ENCODE data around the gene RNPC3.

RNPC3 gene

DNA sequence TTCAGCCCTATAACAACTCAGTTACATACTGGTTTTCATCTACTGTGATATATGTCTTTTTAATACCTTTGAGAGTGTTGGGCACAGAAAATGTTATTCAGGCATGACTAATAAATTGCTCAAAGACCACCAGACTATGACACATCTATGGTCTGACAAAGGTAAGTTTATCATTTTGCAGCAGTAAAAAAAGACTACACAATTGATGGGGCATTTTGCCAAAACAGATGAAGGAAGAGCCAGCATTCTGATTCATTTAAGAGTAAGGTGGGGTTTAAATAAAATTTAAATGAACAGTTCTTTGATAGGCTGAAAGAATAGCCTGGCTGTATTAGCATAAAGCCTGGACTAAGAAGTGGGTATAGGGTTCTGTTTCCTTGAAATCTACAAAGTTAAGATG is 8.8 kb upstream of the RNPC3 start:
- H3K4me3 ChIP-seq (ENCODE audit: low read depth in 1 of 2, low read length in 2 of 2): no peak overlapping the region
- H3K27me3 ChIP-seq (ENCODE audit: control insufficient read depth in 1 of 2, insufficient read depth in 2 of 2, low read length in 2 of 2): no peaks in the 10 kb centered on the region
- H3K9ac ChIP-seq (ENCODE audit: low read depth in 1 of 2, low read length in 2 of 2): no peak overlapping the region
- no peaks in the 10 kb centered on the region for H3K36me3 ChIP-seq (ENCODE audit: control insufficient read depth in 1 of 2, insufficient read depth in 2 of 2, low read length in 2 of 2)
- H3K4me1 ChIP-seq (ENCODE audit: control insufficient read depth in 1 of 2, insufficient read depth in 2 of 2, low read length in 2 of 2): no peaks in the 10 kb centered on the region
- H3K9me3 ChIP-seq (ENCODE audit: control insufficient read depth in 1 of 2, low read length in 2 of 2): no peaks in the 10 kb centered on the region
- H3K27ac ChIP-seq (ENCODE audit: low read depth, low read length): no peak overlapping the region

DNA sequence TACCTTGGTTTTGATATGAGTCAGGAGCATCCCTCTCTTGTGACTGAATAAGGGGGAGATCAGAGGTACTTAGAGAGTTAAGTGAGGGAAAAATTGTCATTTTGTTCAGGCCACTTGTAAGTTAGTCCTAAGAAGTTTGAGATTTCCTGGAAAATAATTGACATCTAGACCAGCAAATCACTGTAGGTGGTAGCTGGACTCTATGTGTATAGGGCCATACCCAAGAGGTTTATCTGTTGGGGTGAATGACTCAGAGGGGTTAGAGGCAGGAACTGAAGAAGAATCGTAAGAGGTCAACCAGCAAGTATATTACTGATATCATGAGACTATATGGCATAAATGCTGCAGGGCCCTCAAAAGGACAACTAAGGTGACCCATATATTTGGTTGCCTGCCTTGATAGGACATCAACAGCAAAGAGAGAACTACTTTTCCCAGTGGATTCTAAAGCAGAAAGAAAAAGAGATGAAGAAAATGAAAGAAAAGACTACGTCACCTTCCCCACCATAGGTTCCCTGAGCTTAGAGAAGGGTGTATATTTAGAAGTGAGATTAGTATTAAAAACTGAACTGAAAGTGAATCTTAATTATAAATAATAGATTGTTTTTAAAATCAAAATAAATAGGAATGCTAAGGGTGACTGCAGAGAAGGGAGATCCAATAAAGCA is 8.0 kb upstream of the RNPC3 start:
- H3K4me3 ChIP-seq (ENCODE audit: low read depth in 1 of 2, low read length in 2 of 2): no peak overlapping the region
- no peaks in the 10 kb centered on the region for H3K9me3 ChIP-seq (ENCODE audit: control insufficient read depth in 1 of 2, low read length in 2 of 2)
- no peaks in the 10 kb centered on the region for H3K36me3 ChIP-seq (ENCODE audit: control insufficient read depth in 1 of 2, insufficient read depth in 2 of 2, low read length in 2 of 2)
- H3K4me1 ChIP-seq (ENCODE audit: control insufficient read depth in 1 of 2, insufficient read depth in 2 of 2, low read length in 2 of 2): no peaks in the 10 kb centered on the region
- H3K27me3 ChIP-seq (ENCODE audit: control insufficient read depth in 1 of 2, insufficient read depth in 2 of 2, low read length in 2 of 2): no peaks in the 10 kb centered on the region
- no peak overlapping the region for H3K9ac ChIP-seq (ENCODE audit: low read depth in 1 of 2, low read length in 2 of 2)
- no peak overlapping the region for H3K27ac ChIP-seq (ENCODE audit: low read depth, low read length)

DNA sequence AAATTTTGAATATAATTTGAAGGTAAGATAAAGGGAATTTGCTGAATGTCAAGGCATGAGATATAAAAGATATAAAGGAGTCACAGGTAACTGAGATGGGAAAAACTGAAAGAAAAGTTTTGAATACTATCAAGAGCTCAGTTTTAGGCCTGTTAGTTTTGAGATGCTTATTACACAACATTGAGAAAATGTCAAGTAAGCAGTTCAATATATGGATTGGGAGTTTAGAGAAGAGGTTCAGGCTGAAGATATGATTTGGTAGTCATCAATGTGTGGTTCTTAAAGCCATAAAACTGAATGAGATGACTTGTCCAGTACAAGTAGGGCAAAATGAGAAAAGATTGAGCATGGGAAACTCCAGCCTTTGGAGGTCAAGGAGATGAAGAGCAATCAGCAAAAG is 4.7 kb upstream of the RNPC3 start:
- H3K9me3 ChIP-seq (ENCODE audit: control insufficient read depth in 1 of 2, low read length in 2 of 2): no peaks in the 10 kb centered on the region
- no peaks in the 10 kb centered on the region for H3K36me3 ChIP-seq (ENCODE audit: control insufficient read depth in 1 of 2, insufficient read depth in 2 of 2, low read length in 2 of 2)
- H3K9ac ChIP-seq (ENCODE audit: low read depth in 1 of 2, low read length in 2 of 2): no peak overlapping the region
- H3K4me3 ChIP-seq (ENCODE audit: low read depth in 1 of 2, low read length in 2 of 2): no peak overlapping the region
- no peak overlapping the region for H3K27ac ChIP-seq (ENCODE audit: low read depth, low read length)
- H3K4me1 ChIP-seq (ENCODE audit: control insufficient read depth in 1 of 2, insufficient read depth in 2 of 2, low read length in 2 of 2): peaks cover 7 to 9% of the 10 kb centered on the region in 2 donors
- no peaks in the 10 kb centered on the region for H3K27me3 ChIP-seq (ENCODE audit: control insufficient read depth in 1 of 2, insufficient read depth in 2 of 2, low read length in 2 of 2)

DNA sequence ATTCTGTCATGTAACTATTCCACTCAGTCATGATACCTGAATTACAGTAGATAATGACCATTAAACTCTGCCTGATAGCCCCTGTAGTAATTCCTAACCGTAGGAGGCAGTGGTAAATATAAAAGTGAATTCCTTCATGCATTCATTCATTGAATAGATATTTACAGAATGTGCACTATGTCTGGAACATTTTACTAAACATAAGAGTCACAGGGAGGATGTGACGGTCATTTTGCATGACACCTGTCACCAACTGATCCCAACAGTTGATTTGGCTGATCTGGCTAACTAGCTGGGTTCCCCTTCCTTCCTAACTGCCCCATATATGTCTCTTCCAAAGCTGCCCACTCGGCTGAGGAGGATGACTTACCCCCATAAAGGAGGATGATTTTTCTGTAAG is 2.2 kb upstream of the RNPC3 start:
- H3K27ac ChIP-seq (ENCODE audit: low read depth, low read length): no peak overlapping the region
- no peaks in the 10 kb centered on the region for H3K9me3 ChIP-seq (ENCODE audit: control insufficient read depth in 1 of 2, low read length in 2 of 2)
- no peak overlapping the region for H3K9ac ChIP-seq (ENCODE audit: low read depth in 1 of 2, low read length in 2 of 2)
- peaks cover 22 to 25% of the 10 kb centered on the region in 2 donors for H3K4me1 ChIP-seq (ENCODE audit: control insufficient read depth in 1 of 2, insufficient read depth in 2 of 2, low read length in 2 of 2)
- H3K27me3 ChIP-seq (ENCODE audit: control insufficient read depth in 1 of 2, insufficient read depth in 2 of 2, low read length in 2 of 2): no peaks in the 10 kb centered on the region
- no peak overlapping the region for H3K4me3 ChIP-seq (ENCODE audit: low read depth in 1 of 2, low read length in 2 of 2)
- no peaks in the 10 kb centered on the region for H3K36me3 ChIP-seq (ENCODE audit: control insufficient read depth in 1 of 2, insufficient read depth in 2 of 2, low read length in 2 of 2)

DNA sequence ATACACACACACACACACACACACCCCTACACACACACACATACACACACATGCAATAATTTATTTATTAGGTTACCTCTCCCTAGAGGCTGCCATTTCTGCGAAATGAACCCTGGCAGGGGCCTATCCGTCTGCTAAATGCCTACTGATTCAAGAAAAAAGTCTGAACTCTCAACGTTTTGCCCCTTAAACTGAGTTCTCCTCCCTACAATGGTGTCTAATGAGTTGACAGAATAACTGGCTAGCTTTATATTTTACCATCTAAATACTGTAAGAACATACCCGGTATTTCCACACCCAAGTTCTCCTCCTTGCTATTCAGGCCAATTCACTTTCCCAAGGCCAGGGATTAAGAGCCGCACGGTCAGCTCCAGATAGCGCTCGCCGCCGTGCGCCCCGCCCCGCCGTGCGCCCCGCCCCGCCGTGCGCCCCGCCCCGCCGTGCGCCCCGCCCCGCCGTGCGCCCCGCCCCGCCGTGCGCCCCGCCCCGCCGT is 339 bp upstream of the RNPC3 start:
- Histone ChIP-seq H3K36me3 (ENCODE audit: control insufficient read depth in 1 of 2, insufficient read depth in 2 of 2, low read length in 2 of 2) (peaks cover 4 to 6% of the 10 kb centered on the region in 2 donors), H3K27ac (ENCODE audit: low read depth, low read length) (no peak overlapping the region), H3K9ac (ENCODE audit: low read depth in 1 of 2, low read length in 2 of 2) (peak overlapping the region; percentile 44), H3K9me3 (ENCODE audit: control insufficient read depth in 1 of 2, low read length in 2 of 2) (no peaks in the 10 kb centered on the region), H3K4me1 (ENCODE audit: control insufficient read depth in 1 of 2, insufficient read depth in 2 of 2, low read length in 2 of 2) (peaks cover 22 to 35% of the 10 kb centered on the region in 2 donors), H3K4me3 (ENCODE audit: low read depth in 1 of 2, low read length in 2 of 2) (peak overlapping the region; percentile 61 to 62), H3K27me3 (ENCODE audit: control insufficient read depth in 1 of 2, insufficient read depth in 2 of 2, low read length in 2 of 2) (no peaks in the 10 kb centered on the region)

DNA sequence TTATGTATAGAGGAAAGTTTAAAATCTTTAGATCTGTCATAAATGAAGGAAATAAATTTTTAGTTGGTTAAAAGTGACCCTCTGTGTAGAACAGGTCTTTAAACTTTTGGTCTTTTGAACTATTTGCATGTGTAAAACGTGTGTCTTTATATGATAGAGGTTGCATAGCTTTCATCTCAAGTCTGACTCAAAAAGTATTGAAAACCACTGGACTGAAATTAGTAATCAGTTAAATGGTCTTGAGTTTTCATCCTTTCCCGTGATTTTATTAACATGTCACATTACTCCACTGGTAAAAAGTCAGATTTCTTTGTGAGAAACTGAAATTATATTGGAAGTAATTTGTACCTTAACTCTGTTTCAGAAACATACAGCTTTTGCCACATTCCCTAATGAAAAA is 1.8 kb downstream of the RNPC3 start:
- H3K4me3 ChIP-seq (ENCODE audit: low read depth in 1 of 2, low read length in 2 of 2): peak overlapping the region; percentile 87 to 95
- no peaks in the 10 kb centered on the region for H3K9me3 ChIP-seq (ENCODE audit: control insufficient read depth in 1 of 2, low read length in 2 of 2)
- H3K27ac ChIP-seq (ENCODE audit: low read depth, low read length): no peak overlapping the region
- H3K27me3 ChIP-seq (ENCODE audit: control insufficient read depth in 1 of 2, insufficient read depth in 2 of 2, low read length in 2 of 2): no peaks in the 10 kb centered on the region
- H3K4me1 ChIP-seq (ENCODE audit: control insufficient read depth in 1 of 2, insufficient read depth in 2 of 2, low read length in 2 of 2): peaks cover 22 to 35% of the 10 kb centered on the region in 2 donors
- H3K36me3 ChIP-seq (ENCODE audit: control insufficient read depth in 1 of 2, insufficient read depth in 2 of 2, low read length in 2 of 2): peaks cover 8 to 19% of the 10 kb centered on the region in 2 donors
- no peak overlapping the region for H3K9ac ChIP-seq (ENCODE audit: low read depth in 1 of 2, low read length in 2 of 2)

DNA sequence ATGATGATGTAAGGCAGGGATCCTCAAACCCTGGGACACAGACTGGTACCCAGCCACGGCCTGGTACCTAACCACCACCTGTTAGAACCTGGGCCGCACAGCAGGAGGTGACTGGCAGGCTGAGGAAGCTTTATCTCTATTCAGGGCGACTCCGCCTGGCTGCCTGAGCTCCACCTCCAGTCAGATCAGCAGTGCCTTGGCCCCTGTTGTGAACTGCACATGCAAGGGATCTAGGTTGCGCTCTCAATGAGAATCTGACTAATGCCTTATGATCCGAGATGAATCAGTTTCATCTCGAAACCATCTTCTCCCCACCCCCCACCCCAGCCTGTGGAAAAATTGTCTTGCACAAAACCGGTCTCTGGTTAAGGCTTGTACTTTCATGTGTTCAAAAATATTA is 4.2 kb downstream of the RNPC3 start:
- Histone ChIP-seq H3K9ac (ENCODE audit: low read depth in 1 of 2, low read length in 2 of 2) (no peak overlapping the region), H3K9me3 (ENCODE audit: control insufficient read depth in 1 of 2, low read length in 2 of 2) (no peaks in the 10 kb centered on the region), H3K4me3 (ENCODE audit: low read depth in 1 of 2, low read length in 2 of 2) (no peak overlapping the region), H3K36me3 (ENCODE audit: control insufficient read depth in 1 of 2, insufficient read depth in 2 of 2, low read length in 2 of 2) (peaks cover 8 to 30% of the 10 kb centered on the region in 2 donors), H3K27me3 (ENCODE audit: control insufficient read depth in 1 of 2, insufficient read depth in 2 of 2, low read length in 2 of 2) (no peaks in the 10 kb centered on the region), H3K4me1 (ENCODE audit: control insufficient read depth in 1 of 2, insufficient read depth in 2 of 2, low read length in 2 of 2) (peaks cover 17 to 33% of the 10 kb centered on the region in 2 donors), H3K27ac (ENCODE audit: low read depth, low read length) (no peak overlapping the region)

DNA sequence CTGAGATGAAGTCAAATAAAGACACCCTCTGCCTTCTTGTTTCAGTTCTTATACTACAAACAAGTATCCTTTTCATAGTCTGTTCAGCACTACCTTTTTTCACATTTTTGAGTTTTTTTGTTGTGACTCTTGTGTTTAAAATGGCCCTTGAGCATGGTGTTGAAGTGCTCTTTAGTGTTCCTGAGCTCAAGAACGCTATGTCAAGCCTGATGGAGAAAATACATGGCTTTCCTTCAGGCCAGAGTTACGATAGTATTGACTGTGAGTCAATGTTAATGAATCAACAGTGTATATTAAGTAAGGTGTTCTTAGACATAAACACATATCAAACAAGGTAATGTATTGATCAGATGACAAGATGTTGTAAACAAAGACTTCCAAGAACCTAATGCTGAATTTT is 12.7 kb downstream of the RNPC3 start:
- Histone ChIP-seq H3K27me3 (ENCODE audit: control insufficient read depth in 1 of 2, insufficient read depth in 2 of 2, low read length in 2 of 2) (no peaks in the 10 kb centered on the region), H3K9me3 (ENCODE audit: control insufficient read depth in 1 of 2, low read length in 2 of 2) (no peaks in the 10 kb centered on the region), H3K36me3 (ENCODE audit: control insufficient read depth in 1 of 2, insufficient read depth in 2 of 2, low read length in 2 of 2) (peaks cover 47 to 73% of the 10 kb centered on the region in 2 donors), H3K4me1 (ENCODE audit: control insufficient read depth in 1 of 2, insufficient read depth in 2 of 2, low read length in 2 of 2) (no peaks in the 10 kb centered on the region), H3K9ac (ENCODE audit: low read depth in 1 of 2, low read length in 2 of 2) (no peak overlapping the region), H3K4me3 (ENCODE audit: low read depth in 1 of 2, low read length in 2 of 2) (no peak overlapping the region), H3K27ac (ENCODE audit: low read depth, low read length) (no peak overlapping the region)

DNA sequence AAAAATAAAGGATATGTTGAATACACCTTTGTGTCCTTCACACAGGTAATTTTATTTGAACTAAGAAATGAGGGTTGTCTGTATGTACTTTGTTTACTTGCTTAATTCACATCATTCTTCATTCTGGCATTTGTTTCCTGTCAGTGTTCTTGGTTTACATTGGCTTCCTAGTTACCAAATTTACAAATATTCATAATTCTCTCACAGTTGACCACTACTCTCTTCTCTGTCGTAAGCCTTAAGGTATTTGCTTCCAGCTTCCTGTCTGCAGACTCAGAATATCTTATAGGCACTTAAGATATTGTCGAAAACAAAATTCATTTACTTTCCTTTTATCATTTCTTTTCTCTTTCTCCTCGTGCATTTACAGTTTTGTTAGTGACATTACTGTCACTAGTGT is 15.9 kb downstream of the RNPC3 start:
- no peak overlapping the region for H3K27ac ChIP-seq (ENCODE audit: low read depth, low read length)
- H3K27me3 ChIP-seq (ENCODE audit: control insufficient read depth in 1 of 2, insufficient read depth in 2 of 2, low read length in 2 of 2): no peaks in the 10 kb centered on the region
- H3K36me3 ChIP-seq (ENCODE audit: control insufficient read depth in 1 of 2, insufficient read depth in 2 of 2, low read length in 2 of 2): peaks cover 51 to 75% of the 10 kb centered on the region in 2 donors

DNA sequence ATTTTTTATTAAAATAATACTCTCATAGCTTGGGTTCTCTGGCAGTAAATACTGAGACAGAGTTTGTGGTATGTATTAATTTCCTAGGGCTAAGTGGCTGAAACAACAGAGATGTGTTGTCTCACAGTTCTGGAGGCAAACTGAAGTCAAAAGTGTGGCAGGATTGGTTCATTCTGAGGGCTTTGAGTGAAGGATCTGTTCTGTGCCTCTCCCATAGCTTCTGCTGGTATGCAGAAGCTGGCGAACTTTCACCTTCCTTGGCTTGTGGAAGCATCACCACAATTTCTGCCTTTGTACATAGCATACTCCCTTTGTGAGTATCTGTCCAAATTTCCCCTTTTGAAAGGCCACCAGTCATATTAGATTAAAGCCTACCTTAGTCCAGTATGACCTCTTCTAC is 21.0 kb downstream of the RNPC3 start:
- Histone ChIP-seq H3K9ac (ENCODE audit: low read depth in 1 of 2, low read length in 2 of 2) (no peak overlapping the region), H3K4me3 (ENCODE audit: low read depth in 1 of 2, low read length in 2 of 2) (no peak overlapping the region), H3K27ac (ENCODE audit: low read depth, low read length) (no peak overlapping the region), H3K36me3 (ENCODE audit: control insufficient read depth in 1 of 2, insufficient read depth in 2 of 2, low read length in 2 of 2) (peaks cover 36 to 66% of the 10 kb centered on the region in 2 donors), H3K27me3 (ENCODE audit: control insufficient read depth in 1 of 2, insufficient read depth in 2 of 2, low read length in 2 of 2) (no peaks in the 10 kb centered on the region), H3K9me3 (ENCODE audit: control insufficient read depth in 1 of 2, low read length in 2 of 2) (no peaks in the 10 kb centered on the region), H3K4me1 (ENCODE audit: control insufficient read depth in 1 of 2, insufficient read depth in 2 of 2, low read length in 2 of 2) (no peaks in the 10 kb centered on the region)

More for the DNA sequence above, 15.9 kb downstream of the RNPC3 start:
- Histone ChIP-seq H3K9ac (ENCODE audit: low read depth in 1 of 2, low read length in 2 of 2) (no peak overlapping the region), H3K4me1 (ENCODE audit: control insufficient read depth in 1 of 2, insufficient read depth in 2 of 2, low read length in 2 of 2) (no peaks in the 10 kb centered on the region), H3K4me3 (ENCODE audit: low read depth in 1 of 2, low read length in 2 of 2) (no peak overlapping the region), H3K9me3 (ENCODE audit: control insufficient read depth in 1 of 2, low read length in 2 of 2) (no peaks in the 10 kb centered on the region)

Data from duodenal mucosa (tissue), 2 donors.